GM19035 (cell line): ENCODE measurements around the gene PCDHGB5.

ENCODE experiments used
- ATAC-seq: cut with Tn5 transposase; IDR thresholded peaks from one replicate; pipeline ENCODE4 v1.9.1; 2021; ENCODE audit not compliant: unreplicated experiment

PCDHGB5 gene

DNA sequence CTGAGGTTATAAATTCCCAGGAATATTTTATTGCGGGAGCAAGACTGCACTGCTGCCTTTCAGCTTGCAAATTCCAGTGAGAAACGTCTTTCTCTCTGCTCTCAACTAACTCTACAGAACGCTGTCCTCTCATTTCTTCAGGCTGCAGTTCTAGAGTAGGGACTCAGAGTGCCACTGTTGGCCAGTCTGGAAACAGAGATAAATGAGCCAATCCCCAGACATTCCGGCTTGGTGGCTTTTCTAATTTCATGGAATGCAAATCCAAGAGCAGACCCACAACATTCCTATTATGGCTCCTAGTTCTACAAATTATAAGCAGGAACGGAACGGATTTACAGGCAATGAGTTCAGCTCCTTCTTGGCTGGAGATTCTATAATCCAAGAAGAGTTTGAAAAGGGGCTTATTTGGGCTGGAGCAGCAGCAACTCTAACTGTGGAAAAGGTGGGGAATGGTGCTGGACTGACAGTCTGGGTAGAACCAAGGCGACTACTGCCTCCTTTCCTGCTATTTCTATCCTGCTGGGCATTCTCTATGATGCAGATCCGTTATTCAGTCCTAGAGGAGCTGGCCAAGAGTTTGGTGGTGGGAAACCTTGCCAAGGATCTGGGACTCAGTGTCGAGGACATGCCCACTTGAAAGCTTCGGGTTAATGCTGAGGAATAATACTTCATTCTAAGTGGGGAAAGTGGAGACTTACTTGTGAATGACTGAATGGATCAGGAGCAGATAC is 41.8 kb downstream of the PCDHGB5 start:
- ATAC-seq = no peak

DNA sequence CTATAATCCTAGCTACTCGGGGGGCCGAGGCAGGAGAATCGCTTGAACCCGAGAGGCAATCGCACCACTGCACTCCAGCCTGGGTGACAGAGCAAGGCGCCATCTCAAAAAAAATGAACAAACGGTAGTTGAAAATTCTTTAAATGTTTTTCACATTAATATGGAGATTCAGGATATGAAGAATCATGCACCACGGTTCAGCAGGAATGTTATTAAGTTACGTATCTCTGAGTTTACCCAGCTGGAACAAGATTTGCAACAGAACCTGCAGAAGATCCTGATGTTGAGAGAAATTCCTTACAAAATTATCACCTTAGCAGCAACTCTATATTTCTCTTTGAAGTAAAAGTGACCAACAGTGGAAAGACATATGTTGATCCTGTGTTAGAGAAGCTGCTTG is 42.6 kb downstream of the PCDHGB5 start:
- ATAC-seq = no peak

DNA sequence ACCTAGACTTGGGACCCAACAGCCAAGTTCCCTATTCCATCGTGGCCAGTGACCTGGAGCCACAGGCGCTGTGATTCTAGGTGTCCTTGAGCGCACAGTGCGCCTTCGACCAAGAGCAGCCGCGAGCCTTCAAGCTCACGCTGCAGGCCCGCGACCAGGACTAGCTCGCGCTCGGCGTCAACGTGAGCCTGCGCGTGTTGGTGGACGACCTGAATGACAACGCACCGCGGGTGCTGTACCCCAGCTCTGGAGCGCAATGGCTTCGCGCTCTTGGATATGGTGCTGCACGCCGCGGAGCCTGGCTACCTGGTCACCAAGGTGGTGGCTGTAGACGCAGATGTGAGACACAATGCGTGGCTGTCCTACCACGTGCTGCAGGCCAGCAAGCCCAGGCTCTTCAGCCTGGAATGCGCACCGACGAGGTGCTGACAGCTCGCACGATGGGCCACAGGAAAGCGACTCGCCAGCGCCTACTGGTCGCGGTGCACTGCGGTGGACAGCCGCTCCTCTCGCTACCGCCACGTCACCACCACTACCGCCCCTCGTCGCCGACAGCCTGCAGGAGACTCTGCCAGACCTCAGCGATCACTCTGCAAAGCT is 43.9 kb downstream of the PCDHGB5 start:
- ATAC-seq = no peak
